Measurements from ENCODE around the gene CAMKV.

DNA sequence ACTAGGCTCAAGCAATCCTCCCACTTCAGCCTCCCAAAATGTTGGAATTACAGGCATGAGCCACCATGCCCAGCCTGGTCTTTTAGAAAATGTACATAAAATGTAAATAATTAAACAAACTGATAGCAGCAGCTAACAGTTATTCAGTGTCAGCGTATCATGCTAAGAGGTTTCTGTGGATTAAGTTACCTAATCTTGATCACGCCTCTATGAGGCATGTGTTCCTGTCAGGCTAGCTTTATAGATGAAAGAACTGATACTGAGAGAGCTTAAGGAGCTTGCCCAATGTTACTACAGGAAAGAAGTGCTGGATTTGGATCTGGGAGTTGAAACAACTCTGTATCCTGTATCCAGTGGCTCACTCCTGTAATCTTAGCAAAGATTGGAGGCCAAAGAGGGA is 45.2 kb upstream of the CAMKV start:
- TF ChIP-seq FOXM1 (IDR thresholded peaks at IDR 0.05; ENCODE audit: borderline replicate concordance, low read depth) (no peak), EP300 (IDR thresholded peaks at IDR 0.05; ENCODE audit: borderline replicate concordance) (no peak), NFIC (IDR thresholded peaks at IDR 0.05) (no peak), CREB1 (IDR thresholded peaks at IDR 0.05; ENCODE audit: low read depth) (no peak)
- TF ChIP-seq, protein P1, sequence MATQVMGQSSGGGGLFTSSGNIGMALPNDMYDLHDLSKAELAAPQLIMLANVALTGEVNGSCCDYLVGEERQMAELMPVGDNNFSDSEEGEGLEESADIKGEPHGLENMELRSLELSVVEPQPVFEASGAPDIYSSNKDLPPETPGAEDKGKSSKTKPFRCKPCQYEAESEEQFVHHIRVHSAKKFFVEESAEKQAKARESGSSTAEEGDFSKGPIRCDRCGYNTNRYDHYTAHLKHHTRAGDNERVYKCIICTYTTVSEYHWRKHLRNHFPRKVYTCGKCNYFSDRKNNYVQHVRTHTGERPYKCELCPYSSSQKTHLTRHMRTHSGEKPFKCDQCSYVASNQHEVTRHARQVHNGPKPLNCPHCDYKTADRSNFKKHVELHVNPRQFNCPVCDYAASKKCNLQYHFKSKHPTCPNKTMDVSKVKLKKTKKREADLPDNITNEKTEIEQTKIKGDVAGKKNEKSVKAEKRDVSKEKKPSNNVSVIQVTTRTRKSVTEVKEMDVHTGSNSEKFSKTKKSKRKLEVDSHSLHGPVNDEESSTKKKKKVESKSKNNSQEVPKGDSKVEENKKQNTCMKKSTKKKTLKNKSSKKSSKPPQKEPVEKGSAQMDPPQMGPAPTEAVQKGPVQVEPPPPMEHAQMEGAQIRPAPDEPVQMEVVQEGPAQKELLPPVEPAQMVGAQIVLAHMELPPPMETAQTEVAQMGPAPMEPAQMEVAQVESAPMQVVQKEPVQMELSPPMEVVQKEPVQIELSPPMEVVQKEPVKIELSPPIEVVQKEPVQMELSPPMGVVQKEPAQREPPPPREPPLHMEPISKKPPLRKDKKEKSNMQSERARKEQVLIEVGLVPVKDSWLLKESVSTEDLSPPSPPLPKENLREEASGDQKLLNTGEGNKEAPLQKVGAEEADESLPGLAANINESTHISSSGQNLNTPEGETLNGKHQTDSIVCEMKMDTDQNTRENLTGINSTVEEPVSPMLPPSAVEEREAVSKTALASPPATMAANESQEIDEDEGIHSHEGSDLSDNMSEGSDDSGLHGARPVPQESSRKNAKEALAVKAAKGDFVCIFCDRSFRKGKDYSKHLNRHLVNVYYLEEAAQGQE (IDR thresholded peaks at IDR 0.05; ENCODE audit: low read depth): no peak
